Stomach (tissue), 4 donors: ENCODE results near the gene SLC12A7.

ENCODE experiments used
- POLR2A ChIP-seq, 4 donors: fragments of 450-650 bp; IDR thresholded peaks; one replicate each; pipeline ENCODE4 v1.6.1; 2016; ENCODE audit warnings: antibody characterized with exemption in 4 of 4, control low read depth in 2 of 4, mild to moderate bottlenecking in 1 of 4, moderate library complexity in 1 of 4
- TF ChIP-seq, protein P1 (sequence below), 7 experiments: fragments of 450-650 bp in 4 of 7; fragments of 200-600 bp in 3 of 7; sonication (generic) in 3 of 7; IDR thresholded peaks; one replicate each; pipeline ENCODE4 v1.5.1; 2016 to 2019; ENCODE audit warnings: antibody characterized with exemption in 7 of 7, control low read depth in 2 of 7, mild to moderate bottlenecking in 1 of 7

DNA sequence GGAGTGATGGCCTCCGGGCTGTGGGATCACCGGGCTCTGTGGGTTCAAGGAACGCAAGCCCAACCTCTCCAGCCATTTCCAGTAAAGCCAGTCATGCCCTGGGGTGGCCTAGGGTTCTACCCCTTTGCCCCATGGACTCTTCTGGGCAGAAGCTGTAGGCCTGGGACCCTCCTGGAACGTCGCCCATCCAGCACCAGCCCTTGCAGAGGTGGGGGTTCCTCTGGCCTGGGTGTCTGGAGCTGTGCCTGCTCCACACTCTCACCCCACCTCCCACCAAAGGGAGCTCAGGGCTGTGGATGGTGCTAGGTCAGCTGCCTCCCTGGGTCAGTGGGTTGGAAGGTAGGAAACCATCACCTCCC lies 1.4 kb upstream of the SLC12A7 start:
- TF ChIP-seq, protein P1, sequence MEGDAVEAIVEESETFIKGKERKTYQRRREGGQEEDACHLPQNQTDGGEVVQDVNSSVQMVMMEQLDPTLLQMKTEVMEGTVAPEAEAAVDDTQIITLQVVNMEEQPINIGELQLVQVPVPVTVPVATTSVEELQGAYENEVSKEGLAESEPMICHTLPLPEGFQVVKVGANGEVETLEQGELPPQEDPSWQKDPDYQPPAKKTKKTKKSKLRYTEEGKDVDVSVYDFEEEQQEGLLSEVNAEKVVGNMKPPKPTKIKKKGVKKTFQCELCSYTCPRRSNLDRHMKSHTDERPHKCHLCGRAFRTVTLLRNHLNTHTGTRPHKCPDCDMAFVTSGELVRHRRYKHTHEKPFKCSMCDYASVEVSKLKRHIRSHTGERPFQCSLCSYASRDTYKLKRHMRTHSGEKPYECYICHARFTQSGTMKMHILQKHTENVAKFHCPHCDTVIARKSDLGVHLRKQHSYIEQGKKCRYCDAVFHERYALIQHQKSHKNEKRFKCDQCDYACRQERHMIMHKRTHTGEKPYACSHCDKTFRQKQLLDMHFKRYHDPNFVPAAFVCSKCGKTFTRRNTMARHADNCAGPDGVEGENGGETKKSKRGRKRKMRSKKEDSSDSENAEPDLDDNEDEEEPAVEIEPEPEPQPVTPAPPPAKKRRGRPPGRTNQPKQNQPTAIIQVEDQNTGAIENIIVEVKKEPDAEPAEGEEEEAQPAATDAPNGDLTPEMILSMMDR (IDR thresholded peaks at IDR 0.05) = no peak
- TF ChIP-seq POLR2A (IDR thresholded peaks at IDR 0.05) = no peak
